Gastroesophageal sphincter (tissue), 4 donors: Measurements from ENCODE around the gene FRRS1. TPM values are rescaled to one million over a fixed set of nuclear protein-coding genes. Genes with fewer than 3 reads are reported as not detected.

ENCODE experiments used
- ATAC-seq: fragments of 150-250 bp; one replicate; pipeline ENCODE4 v1.9.1; 2016; ENCODE audit warnings: mild to moderate bottlenecking, moderate library complexity
- H3K27ac ChIP-seq, 4 donors: fragments of 200-600 bp; sonication (generic) in 3 of 4; 1 replicate in 3 of 4; 2 replicates in 1 of 4; pipeline ENCODE4 v1.5.1; 2016 to 2019
- H3K27me3 ChIP-seq: fragments of 200-600 bp; sonication (generic); one replicate; pipeline ENCODE4 v1.5.1; 2019
- H3K36me3 ChIP-seq, 2 donors: fragments of 200-600 bp; sonication (generic); one replicate each; pipeline ENCODE4 v1.5.1; 2019; ENCODE audit warnings: control low read depth in 1 of 2
- H3K4me1 ChIP-seq, 3 donors: fragments of 200-600 bp; sonication (generic); 1 replicate in 2 of 3; 2 replicates in 1 of 3; pipeline ENCODE4 v1.5.1; 2016 to 2019; ENCODE audit warnings: control low read depth in 2 of 3
- H3K4me3 ChIP-seq, 2 donors: fragments of 200-600 bp; sonication (generic); one replicate each; pipeline ENCODE4 v1.5.1; 2019; ENCODE audit warnings: mild to moderate bottlenecking in 1 of 2, moderate library complexity in 1 of 2
- H3K9me3 ChIP-seq, 3 donors: fragments of 200-600 bp; sonication (generic); one replicate each; pipeline ENCODE4 v1.5.1; 2017 to 2019; ENCODE audit warnings: control low read depth in 2 of 3
- EP300 ChIP-seq: sonication (generic); formaldehyde crosslinking; IDR thresholded peaks from one replicate; pipeline ENCODE4 v1.6.1; 2017; ENCODE audit warnings: antibody characterized with exemption, mild to moderate bottlenecking
- POLR2A ChIP-seq, 2 donors: fragments of 450-650 bp; IDR thresholded peaks; one replicate each; pipeline ENCODE4 v1.6.1; 2017; ENCODE audit warnings: antibody characterized with exemption in 2 of 2, mild to moderate bottlenecking in 2 of 2, moderate library complexity in 1 of 2
- POLR2AphosphoS5 ChIP-seq: sonication (generic); formaldehyde crosslinking; IDR thresholded peaks from one replicate; pipeline ENCODE4 v1.6.1; 2017; ENCODE audit warnings: antibody characterized with exemption
- WGBS, 2 donors: methylation state at CpG; one replicate each; pipeline ENCODE4 v1.1.5; 2018; ENCODE audit warnings: low coverage in 1 of 2; 5-methylcytosine and 5-hydroxymethylcytosine counted together
- total RNA-seq, 4 donors: library from RNA; depleted of rRNA; stranded (reverse); fragments of >200 nt; gene quantifications; one replicate each; pipeline ENCODE4 v1.1.0, GENCODE V29; 2016
- TF ChIP-seq, protein P1 (sequence below), 4 experiments: fragments of 200-600 bp in 2 of 4; fragments of 450-650 bp in 2 of 4; sonication (generic) in 1 of 4; IDR thresholded peaks; one replicate each; pipeline ENCODE4 v1.5.1; 2017 to 2019; ENCODE audit warnings: antibody characterized with exemption in 4 of 4, mild to moderate bottlenecking in 2 of 4, moderate library complexity in 2 of 4

Gene FRRS1
- total RNA-seq, 4 donors from 2014 or later = 2.5 to 5.3 (median 3.1) TPM

DNA sequence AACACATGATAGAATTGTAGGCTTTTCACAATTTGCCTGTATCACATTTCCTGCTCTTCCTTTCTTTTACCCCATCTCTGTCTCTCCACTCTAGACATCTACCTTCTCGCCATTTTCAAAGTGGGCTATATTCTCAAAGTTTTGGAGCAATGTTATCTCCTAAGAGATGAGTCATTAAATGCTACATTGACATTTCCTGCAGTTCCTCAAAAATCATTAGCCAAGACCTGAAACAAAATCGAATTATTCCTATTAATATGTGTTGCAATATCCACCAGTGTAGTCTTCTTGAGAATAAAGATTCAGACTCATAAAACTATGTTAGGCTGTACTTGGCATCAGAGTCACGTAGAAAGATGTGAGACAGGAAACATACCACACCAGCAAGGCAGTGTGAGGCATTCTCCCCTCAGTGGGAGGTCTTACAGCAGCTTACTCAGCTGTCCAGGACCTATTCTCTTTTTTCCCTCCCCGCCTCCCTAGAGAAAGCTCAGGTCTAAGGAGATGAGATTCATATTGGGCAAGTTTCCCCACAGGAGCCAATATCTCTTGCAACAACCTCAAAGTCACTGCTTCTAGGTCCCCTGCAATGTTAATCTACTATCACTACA lies 38.8 kb downstream of the FRRS1 start:
- H3K27ac ChIP-seq = peak overlapping the region in 1 of 4 donors; percentile 21
- 76 to 85% methylated on average over 3 to 4 of the region's 4 CpGs for whole genome bisulfite sequencing, 2 donors
- no peak for ATAC-seq
- H3K4me1 ChIP-seq = no peaks in the 10 kb centered on the region
- no peak overlapping the region for H3K4me3 ChIP-seq
- H3K27me3 ChIP-seq = no peaks in the 10 kb centered on the region
- no peaks in the 10 kb centered on the region for H3K36me3 ChIP-seq
- no peaks in the 10 kb centered on the region for H3K9me3 ChIP-seq
- TF ChIP-seq POLR2A (IDR thresholded peaks at IDR 0.05) (no peak), POLR2AphosphoS5 (no peak), EP300 (no peak)
- TF ChIP-seq, protein P1, sequence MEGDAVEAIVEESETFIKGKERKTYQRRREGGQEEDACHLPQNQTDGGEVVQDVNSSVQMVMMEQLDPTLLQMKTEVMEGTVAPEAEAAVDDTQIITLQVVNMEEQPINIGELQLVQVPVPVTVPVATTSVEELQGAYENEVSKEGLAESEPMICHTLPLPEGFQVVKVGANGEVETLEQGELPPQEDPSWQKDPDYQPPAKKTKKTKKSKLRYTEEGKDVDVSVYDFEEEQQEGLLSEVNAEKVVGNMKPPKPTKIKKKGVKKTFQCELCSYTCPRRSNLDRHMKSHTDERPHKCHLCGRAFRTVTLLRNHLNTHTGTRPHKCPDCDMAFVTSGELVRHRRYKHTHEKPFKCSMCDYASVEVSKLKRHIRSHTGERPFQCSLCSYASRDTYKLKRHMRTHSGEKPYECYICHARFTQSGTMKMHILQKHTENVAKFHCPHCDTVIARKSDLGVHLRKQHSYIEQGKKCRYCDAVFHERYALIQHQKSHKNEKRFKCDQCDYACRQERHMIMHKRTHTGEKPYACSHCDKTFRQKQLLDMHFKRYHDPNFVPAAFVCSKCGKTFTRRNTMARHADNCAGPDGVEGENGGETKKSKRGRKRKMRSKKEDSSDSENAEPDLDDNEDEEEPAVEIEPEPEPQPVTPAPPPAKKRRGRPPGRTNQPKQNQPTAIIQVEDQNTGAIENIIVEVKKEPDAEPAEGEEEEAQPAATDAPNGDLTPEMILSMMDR (IDR thresholded peaks at IDR 0.05) = no peak

DNA sequence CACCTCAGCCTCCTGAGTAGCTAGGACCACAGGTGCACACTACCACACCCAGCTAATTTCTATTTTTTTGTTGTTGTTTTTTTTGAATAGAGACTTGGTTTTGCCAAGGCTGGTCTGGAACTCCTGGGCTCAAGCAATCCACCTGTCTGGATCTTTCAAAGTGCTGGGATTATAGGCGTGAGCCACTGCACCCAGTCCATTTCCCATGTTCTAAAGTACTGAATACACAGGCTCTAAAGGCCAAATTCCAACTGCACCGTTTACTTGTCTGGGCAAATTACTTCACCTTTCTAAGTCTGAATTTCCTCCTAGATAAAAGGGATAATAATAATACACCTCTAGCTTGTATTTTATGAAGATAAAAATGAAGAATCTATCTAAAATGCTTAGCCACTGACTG lies 39.6 kb downstream of the FRRS1 start:
- H3K4me1 ChIP-seq = no peaks in the 10 kb centered on the region
- 79 to 100% methylated on average over 1 to 2 of the region's 2 CpGs for WGBS, 2 donors
- no peaks in the 10 kb centered on the region for H3K36me3 ChIP-seq
- no peak overlapping the region for H3K4me3 ChIP-seq
- H3K9me3 ChIP-seq = no peaks in the 10 kb centered on the region
- no peak overlapping the region for H3K27ac ChIP-seq
- ATAC-seq = no peak
- H3K27me3 ChIP-seq = no peaks in the 10 kb centered on the region
- TF ChIP-seq, protein P1 (IDR thresholded peaks at IDR 0.05) = no peak
- no peak for TF ChIP-seq POLR2AphosphoS5
- no peak for TF ChIP-seq EP300
- TF ChIP-seq POLR2A (IDR thresholded peaks at IDR 0.05) = no peak

DNA sequence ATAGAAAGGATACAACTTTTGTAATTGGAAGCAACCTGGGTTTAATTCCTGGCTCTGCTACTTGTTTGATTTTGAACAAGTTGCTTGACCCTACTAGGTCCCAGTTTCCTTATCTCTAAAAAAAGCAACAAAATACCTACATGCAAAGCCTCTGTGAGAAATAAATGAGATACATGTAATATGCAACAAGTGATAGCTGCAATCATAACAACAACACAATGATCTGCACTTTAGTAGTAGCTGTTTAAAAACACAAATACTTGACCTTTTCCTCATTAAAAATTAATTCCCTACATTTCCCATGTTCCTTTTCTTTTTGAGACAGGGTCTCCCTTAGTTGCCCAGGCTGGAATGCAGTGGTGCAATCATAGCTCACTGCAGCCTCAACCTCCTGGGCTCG lies 40.0 kb downstream of the FRRS1 start:
- Histone ChIP-seq H3K4me1 (no peaks in the 10 kb centered on the region), H3K27me3 (no peaks in the 10 kb centered on the region), H3K9me3 (no peaks in the 10 kb centered on the region), H3K27ac (no peak overlapping the region), H3K36me3 (no peaks in the 10 kb centered on the region), H3K4me3 (no peak overlapping the region)
- WGBS, 2 donors = 100% methylated on average over 1 of the region's 1 CpG
- no peak for ATAC-seq
- TF ChIP-seq POLR2AphosphoS5 = no peak
- TF ChIP-seq EP300 = no peak
- no peak for TF ChIP-seq POLR2A (IDR thresholded peaks at IDR 0.05)
- TF ChIP-seq, protein P1 (IDR thresholded peaks at IDR 0.05) = no peak

DNA sequence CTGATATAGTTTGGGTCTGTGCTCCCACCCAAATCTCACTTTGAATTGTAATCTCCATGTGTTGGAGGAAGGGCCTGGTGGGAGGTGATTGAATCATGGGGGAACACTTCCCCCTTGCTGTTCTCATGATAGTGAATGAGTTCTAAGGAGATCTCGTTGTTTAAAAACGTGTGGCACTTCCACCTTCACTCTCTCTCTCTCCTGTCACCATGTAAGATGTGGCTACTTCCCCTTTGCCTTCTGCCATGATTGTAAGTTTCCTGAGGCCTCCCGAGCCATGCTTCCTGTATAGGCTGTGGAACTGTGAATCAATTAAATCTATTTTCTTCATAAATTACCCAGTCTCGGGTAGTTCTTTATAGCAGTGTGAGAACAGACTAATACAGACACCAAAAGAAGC lies 40.4 kb downstream of the FRRS1 start:
- Histone ChIP-seq H3K27me3 (no peaks in the 10 kb centered on the region), H3K27ac (no peak overlapping the region), H3K4me3 (no peak overlapping the region), H3K36me3 (no peaks in the 10 kb centered on the region), H3K9me3 (no peaks in the 10 kb centered on the region), H3K4me1 (no peaks in the 10 kb centered on the region)
- WGBS, 2 donors = 48 to 56% methylated on average over 3 to 4 of the region's 4 CpGs
- TF ChIP-seq EP300 (no peak), POLR2AphosphoS5 (no peak), POLR2A (IDR thresholded peaks at IDR 0.05) (no peak)
- TF ChIP-seq, protein P1 (IDR thresholded peaks at IDR 0.05) = no peak
- ATAC-seq = no peak

DNA sequence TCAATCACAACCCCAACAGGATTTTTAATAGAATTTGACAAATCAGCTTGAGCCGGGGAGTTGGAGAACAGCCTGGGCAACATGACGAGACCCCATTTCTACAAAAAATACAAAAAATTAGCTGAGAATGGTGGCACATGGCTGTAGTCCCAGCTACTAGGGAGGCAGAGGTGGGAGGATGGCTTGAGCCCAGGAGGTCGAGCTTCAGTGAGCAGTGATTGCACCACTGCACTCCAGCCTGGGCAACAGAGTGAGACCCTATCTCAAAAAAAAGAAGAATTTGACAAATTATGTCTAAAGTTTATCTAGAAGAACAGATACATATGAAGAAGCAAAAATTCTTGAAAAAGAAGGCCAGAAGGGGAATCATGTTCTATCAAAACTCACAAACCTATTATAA lies 43.2 kb downstream of the FRRS1 start:
- Histone ChIP-seq H3K36me3 (peaks cover 0 to 6% of the 10 kb centered on the region in 2 donors), H3K27me3 (no peaks in the 10 kb centered on the region), H3K9me3 (no peaks in the 10 kb centered on the region), H3K4me1 (no peaks in the 10 kb centered on the region), H3K4me3 (no peak overlapping the region), H3K27ac (no peak overlapping the region)
- TF ChIP-seq EP300 (no peak), POLR2AphosphoS5 (no peak), POLR2A (IDR thresholded peaks at IDR 0.05) (no peak)
- TF ChIP-seq, protein P1 (IDR thresholded peaks at IDR 0.05) = no peak
- ATAC-seq = no peak
- WGBS, 2 donors = 60 to 100% methylated on average over 1 to 2 of the region's 3 CpGs
